DOHH2 (cell line): ENCODE results near the gene ARL11.

Experiments
- CTCF ChIP-seq: fragments of 200-600 bp; sonication (generic); IDR thresholded peaks from one replicate; pipeline ENCODE4 v1.5.1; 2014; ENCODE audit warnings: antibody characterized with exemption, mild to moderate bottlenecking, low read depth, low read length; ENCODE audit not compliant: poor library complexity, severe bottlenecking
- EZH2phosphoT487 ChIP-seq: fragments of 200-600 bp; sonication (generic); IDR thresholded peaks from 2 replicates; pipeline ENCODE4 v1.6.1; 2017; ENCODE audit warnings: borderline replicate concordance, mild to moderate bottlenecking, antibody characterized with exemption, low read length, moderate library complexity, mixed read lengths

- TF ChIP-seq CTCF = no peak
- TF ChIP-seq EZH2phosphoT487 = no peak
Measured at GRCh38 chr13:49607761-49608160, 20.5 kb upstream of the ARL11 start.
